Stimulated activated naive CD8-positive, alpha-beta T cell treated with anti-CD3 and anti-CD28 coated beads, Interleukin-15, Interleukin-2, amounts not matched to agents 100 U/mL and 50 U/mL, for 24 hours (primary cell): ENCODE data around the gene CCT3.
"Not testable (repeated sequence)": the region's sequence is repeated elsewhere in the genome, so short reads cannot be mapped to it uniquely, and the experiment has no call there.

Experiments
- ATAC-seq: fragments of 150-1000 bp; cut with Tn5 transposase; one replicate; pipeline ENCODE4 v1.10.0; 2021
- DNase-seq: peaks from one replicate; pipeline ENCODE4 v3.0.0; 2021

The CCT3 gene

GRCh38 chr1:156368889-156369684 is 31.0 kb upstream of the CCT3 start, which contains the start of gene RHBG:
Gene RHBG (plus strand): TSS chr1:156369211. CDS start chr1:156369250, 39 bp downstream.
- no peak for ATAC-seq
- peak; percentile 22 for DNase-seq

GRCh38 chr1:156368157-156368658 is 30.1 kb upstream of the CCT3 start:
- ATAC-seq (no peak), DNase-seq (no peak)

GRCh38 chr1:156367383-156368156 is 29.5 kb upstream of the CCT3 start:
- DNase-seq (no peak), ATAC-seq (no peak)

- DNase-seq: no peak
- no peak for ATAC-seq
Measured at GRCh38 chr1:156366378-156367166, 28.5 kb upstream of the CCT3 start.

- ATAC-seq (no peak), DNase-seq (no peak)
Measured at GRCh38 chr1:156365754-156366153, 27.7 kb upstream of the CCT3 start.

- no peak for DNase-seq
- no peak for ATAC-seq
Measured at GRCh38 chr1:156360534-156360933, 22.4 kb upstream of the CCT3 start.

GRCh38 chr1:156359973-156360372 is 21.9 kb upstream of the CCT3 start:
- DNase-seq (no peak), ATAC-seq (no peak)

GRCh38 chr1:156359249-156359648 is 21.2 kb upstream of the CCT3 start:
- DNase-seq (no peak), ATAC-seq (no peak)

GRCh38 chr1:156358641-156359040 is 20.5 kb upstream of the CCT3 start:
- DNase-seq (no peak), ATAC-seq (no peak)

- DNase-seq (no peak), ATAC-seq (no peak)
Measured at GRCh38 chr1:156357977-156358376, 19.9 kb upstream of the CCT3 start.

GRCh38 chr1:156356875-156357534 is 18.9 kb upstream of the CCT3 start:
- ATAC-seq (peak; percentile 79), DNase-seq (peak; percentile 68)

- ATAC-seq: peak; percentile 60
- DNase-seq: no peak
Measured at GRCh38 chr1:156356262-156356874, 18.3 kb upstream of the CCT3 start.

- DNase-seq, ATAC-seq: not testable (repeated sequence)
Measured at GRCh38 chr1:156352481-156352880, 14.4 kb upstream of the CCT3 start.

- no peak for DNase-seq
- ATAC-seq: no peak
Measured at GRCh38 chr1:156347331-156347730, 9.2 kb upstream of the CCT3 start.

- ATAC-seq: no peak
- no peak for DNase-seq
Measured at GRCh38 chr1:156346636-156347035, 8.5 kb upstream of the CCT3 start.

GRCh38 chr1:156346035-156346434 is 7.9 kb upstream of the CCT3 start:
- not testable (repeated sequence) for DNase-seq, ATAC-seq

GRCh38 chr1:156344409-156344808 is 6.3 kb upstream of the CCT3 start:
- no peak for ATAC-seq
- no peak for DNase-seq

GRCh38 chr1:156342166-156342955 is 4.3 kb upstream of the CCT3 start:
- ATAC-seq (no peak), DNase-seq (no peak)

- ATAC-seq: no peak
- no peak for DNase-seq
Measured at GRCh38 chr1:156337888-156338179, 258 bp downstream of the CCT3 start.

- ATAC-seq: no peak
- DNase-seq: peak; percentile 24
Measured at GRCh38 chr1:156337052-156337887, 822 bp downstream of the CCT3 start.
